ENCODE data around the gene MGMT. TPM values are rescaled to one million over a fixed set of nuclear protein-coding genes. Genes with fewer than 3 reads are reported as not detected.
A peak's percentile ranks its signal among the peaks of the same experiment; 100 is the strongest.

Gene MGMT
- total RNA-seq, 2 donors from 2014 or later = 17.8 to 19.2 TPM

DNA sequence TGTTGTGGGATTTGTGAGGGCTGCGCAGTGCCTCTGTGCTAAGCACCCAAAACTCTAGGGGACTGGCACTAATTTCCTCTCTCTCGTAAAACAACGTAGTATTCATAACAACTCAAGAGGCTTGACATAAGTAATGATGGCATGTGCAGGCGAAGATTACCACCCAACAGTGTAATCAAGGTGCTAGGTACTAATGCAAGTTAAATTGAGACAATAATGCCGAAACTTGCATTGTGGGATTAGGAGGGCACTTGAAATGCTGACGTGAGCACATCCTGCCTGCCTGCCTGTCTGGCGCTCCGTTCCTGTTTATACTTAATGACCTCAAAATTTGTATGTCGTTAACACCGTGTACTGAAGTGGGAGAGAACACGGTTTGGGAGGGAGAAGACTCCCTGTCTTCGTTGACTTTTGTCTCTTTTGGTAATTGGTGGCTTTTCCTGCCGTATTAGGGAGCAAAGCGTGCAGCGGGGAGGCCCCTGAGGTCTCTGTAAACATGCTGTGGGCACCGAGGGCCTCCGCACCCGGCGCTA lies 139.0 kb downstream of the MGMT start:
- no peaks in the 10 kb centered on the region for H3K27me3 Mint-ChIP-seq (ENCODE audit: low read depth)
- no peak for DNase-seq
- no peak overlapping the region for H3K27ac Mint-ChIP-seq
- no peak overlapping the region for H3K4me3 Mint-ChIP-seq
- no peak for ATAC-seq (replicated peaks in 1 of 2)
- peaks cover 0 to 13% of the 10 kb centered on the region in 2 donors for H3K36me3 Mint-ChIP-seq (ENCODE audit: insufficient read depth in 2 of 2)
- no peaks in the 10 kb centered on the region for H3K4me1 Mint-ChIP-seq (ENCODE audit: low read depth)
- peaks cover 0 to 5% of the 10 kb centered on the region in 2 donors for H3K9me3 Mint-ChIP-seq

DNA sequence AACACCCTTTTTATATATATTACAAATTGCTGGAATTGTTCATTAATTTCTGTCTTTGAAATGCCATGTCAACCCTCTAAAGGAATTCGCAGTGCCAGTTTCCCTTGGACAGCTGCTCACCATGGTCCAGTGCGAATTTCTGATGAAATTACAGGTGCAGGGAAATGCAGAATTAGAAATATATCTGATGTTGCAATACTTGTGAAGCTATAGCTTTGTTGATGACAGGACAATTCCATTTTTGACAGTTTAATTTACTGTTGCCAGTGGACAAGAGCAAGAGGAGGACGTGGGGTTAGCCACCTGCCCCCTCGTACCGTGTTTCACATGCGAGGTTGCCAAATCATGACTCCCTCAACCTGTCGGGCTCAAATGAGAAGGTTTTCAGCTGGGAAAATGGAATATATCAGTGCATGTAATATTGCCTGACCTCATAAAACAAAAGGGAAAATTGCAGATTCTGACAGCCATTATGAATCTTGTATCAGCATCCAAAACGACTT lies 140.6 kb downstream of the MGMT start:
- no peak overlapping the region for H3K27ac Mint-ChIP-seq
- no peak overlapping the region for H3K4me3 Mint-ChIP-seq
- no peaks in the 10 kb centered on the region for H3K27me3 Mint-ChIP-seq (ENCODE audit: low read depth)
- DNase-seq (no peak), ATAC-seq (replicated peaks in 1 of 2) (no peak)
- H3K9me3 Mint-ChIP-seq = peaks cover 0 to 6% of the 10 kb centered on the region in 2 donors
- H3K36me3 Mint-ChIP-seq (ENCODE audit: insufficient read depth in 2 of 2) = peaks cover 0 to 13% of the 10 kb centered on the region in 2 donors
- H3K4me1 Mint-ChIP-seq (ENCODE audit: low read depth) = no peaks in the 10 kb centered on the region

DNA sequence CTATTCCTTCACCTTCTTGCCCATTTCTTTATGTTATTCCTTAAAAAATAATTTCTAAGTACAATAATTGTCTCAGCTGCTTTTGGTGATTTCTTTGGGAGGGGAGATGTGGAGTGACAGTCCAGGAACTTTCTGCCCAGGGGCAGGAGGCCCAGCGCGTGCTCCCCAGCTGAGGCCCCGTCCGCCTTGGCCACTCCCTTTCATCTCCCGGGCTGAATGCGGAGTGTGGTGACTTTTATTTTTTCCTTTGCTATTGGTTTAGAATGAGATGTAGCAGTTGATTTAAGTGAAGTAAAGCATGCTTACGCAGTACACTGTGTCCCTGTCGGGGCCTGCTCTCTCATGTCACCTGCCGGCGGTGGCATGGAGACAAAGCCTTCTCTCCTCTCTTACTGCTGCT lies 141.6 kb downstream of the MGMT start:
- Mint-ChIP-seq H3K27ac (no peak overlapping the region), H3K9me3 (peaks cover 0 to 6% of the 10 kb centered on the region in 2 donors), H3K4me1 (ENCODE audit: low read depth) (no peaks in the 10 kb centered on the region), H3K4me3 (no peak overlapping the region), H3K36me3 (ENCODE audit: insufficient read depth in 2 of 2) (peaks cover 0 to 13% of the 10 kb centered on the region in 2 donors), H3K27me3 (ENCODE audit: low read depth) (no peaks in the 10 kb centered on the region)
- no peak for DNase-seq
- no peak for ATAC-seq (replicated peaks in 1 of 2)

DNA sequence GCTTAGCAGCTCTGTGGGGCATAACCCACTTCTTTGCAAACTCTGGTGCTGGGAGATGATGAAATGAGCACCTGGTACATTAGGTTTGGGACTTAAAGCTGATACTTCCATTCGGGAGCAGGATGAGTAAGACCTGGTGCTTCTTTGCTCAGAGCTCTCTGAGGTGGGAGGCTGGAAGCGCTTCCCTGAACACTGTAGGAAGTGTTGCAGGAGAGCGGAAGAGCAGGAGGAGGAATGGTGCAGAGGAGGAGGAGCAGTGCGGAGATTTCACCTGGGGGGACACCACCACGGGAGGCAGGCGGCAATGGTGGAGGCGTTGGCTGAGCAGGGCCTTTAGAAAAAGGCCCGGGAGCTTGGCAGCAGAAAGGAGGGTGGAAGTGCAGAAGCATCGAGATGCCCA lies 142.5 kb downstream of the MGMT start:
- H3K9me3 Mint-ChIP-seq = peaks cover 0 to 6% of the 10 kb centered on the region in 2 donors
- H3K27me3 Mint-ChIP-seq (ENCODE audit: low read depth) = no peaks in the 10 kb centered on the region
- no peak overlapping the region for H3K4me3 Mint-ChIP-seq
- H3K27ac Mint-ChIP-seq = no peak overlapping the region
- no peaks in the 10 kb centered on the region for H3K4me1 Mint-ChIP-seq (ENCODE audit: low read depth)
- ATAC-seq (replicated peaks in 1 of 2) (no peak), DNase-seq (no peak)
- peaks cover 0 to 12% of the 10 kb centered on the region in 2 donors for H3K36me3 Mint-ChIP-seq (ENCODE audit: insufficient read depth in 2 of 2)

DNA sequence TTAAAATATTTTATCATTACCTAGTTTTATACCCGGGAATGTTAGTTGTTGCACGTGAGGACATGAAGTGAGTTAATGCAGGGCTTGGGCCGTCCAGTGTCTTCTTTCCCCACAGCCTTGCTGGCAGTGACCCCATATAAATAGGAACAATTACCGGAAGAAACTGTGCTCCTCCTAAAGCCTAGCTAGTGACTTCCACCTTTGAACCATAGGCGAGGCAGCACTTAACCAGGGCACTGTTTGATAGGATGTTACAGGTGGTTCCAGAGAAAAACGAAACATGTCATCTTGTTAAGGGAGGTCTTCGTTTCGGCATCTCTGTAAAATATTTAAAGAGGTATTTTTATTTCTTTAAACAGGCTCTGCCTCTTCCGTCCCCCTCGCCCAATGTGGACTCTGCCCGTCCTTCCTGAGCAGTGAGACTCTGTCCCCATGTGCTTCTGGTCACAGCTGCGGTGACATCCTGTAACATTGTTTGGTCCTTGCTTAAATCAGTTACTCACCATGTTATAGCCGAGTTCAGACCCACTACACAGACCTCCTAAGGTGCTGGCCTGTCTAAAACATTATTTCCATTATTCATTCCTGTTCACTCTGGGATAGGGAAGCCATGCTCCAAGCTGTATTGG lies 145.6 kb downstream of the MGMT start:
- peaks cover 0 to 8% of the 10 kb centered on the region in 2 donors for H3K9me3 Mint-ChIP-seq
- no peaks in the 10 kb centered on the region for H3K4me1 Mint-ChIP-seq (ENCODE audit: low read depth)
- H3K4me3 Mint-ChIP-seq = no peak overlapping the region
- no peak for DNase-seq
- no peak for ATAC-seq (replicated peaks in 1 of 2)
- no peak overlapping the region for H3K27ac Mint-ChIP-seq
- no peaks in the 10 kb centered on the region for H3K27me3 Mint-ChIP-seq (ENCODE audit: low read depth)
- peaks cover 0 to 16% of the 10 kb centered on the region in 2 donors for H3K36me3 Mint-ChIP-seq (ENCODE audit: insufficient read depth in 2 of 2)

DNA sequence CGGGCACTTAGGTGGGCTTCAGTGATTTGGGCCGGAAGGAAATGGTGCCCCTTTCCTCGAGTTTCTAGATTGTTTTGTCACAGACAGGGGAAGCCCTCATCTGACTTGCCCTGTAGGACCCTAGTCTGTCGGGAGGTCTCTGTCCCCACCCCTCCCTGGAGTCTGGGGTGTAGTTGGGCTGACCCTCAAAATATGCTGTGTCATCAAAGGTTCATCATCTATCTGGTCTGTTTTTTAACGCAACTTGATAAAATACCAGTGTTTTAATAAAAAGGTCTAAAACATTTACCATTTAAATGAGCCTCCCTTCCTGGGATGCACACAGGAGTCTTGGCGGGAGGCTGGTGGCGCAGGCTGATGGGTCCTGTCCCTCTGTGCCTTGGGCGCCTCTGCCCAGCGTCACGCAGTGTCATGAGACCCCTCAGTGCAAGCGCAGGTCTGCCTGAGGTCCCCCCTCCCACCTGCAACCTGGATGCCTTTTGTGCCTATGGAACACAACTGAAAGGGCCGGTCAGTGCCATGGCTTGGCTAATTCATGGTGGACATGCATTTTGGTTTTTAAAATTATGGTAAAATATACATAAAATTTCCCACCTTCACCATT lies 146.4 kb downstream of the MGMT start:
- Mint-ChIP-seq H3K27ac (no peak overlapping the region), H3K9me3 (peaks cover 2 to 8% of the 10 kb centered on the region in 2 donors), H3K4me3 (no peak overlapping the region), H3K4me1 (ENCODE audit: low read depth) (no peaks in the 10 kb centered on the region), H3K36me3 (ENCODE audit: insufficient read depth in 2 of 2) (peaks cover 0 to 17% of the 10 kb centered on the region in 2 donors), H3K27me3 (ENCODE audit: low read depth) (no peaks in the 10 kb centered on the region)
- ATAC-seq (replicated peaks in 1 of 2) (no peak), DNase-seq (no peak)

DNA sequence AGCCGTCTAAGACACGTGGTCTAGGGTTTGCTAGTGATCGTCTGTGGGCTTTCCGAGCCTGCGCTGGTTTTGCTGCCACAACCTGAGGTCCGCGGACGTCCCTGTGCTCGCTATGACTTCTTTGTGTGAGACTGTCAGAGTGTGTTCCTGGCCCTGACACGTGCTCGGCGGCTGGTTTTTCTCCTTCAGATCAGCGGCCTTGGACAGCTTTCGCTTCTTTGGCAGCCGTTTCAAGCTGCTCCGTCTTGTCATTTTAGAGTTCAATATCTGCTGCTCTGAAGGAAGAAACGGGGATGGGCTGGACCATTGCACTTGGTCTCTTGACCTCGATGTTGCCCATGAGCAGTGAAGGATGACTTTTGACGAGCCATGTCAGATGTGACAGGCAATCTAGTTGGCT lies 147.3 kb downstream of the MGMT start:
- H3K27me3 Mint-ChIP-seq (ENCODE audit: low read depth) = no peaks in the 10 kb centered on the region
- DNase-seq (no peak), ATAC-seq (replicated peaks in 1 of 2) (no peak)
- no peak overlapping the region for H3K27ac Mint-ChIP-seq
- peaks cover 2 to 8% of the 10 kb centered on the region in 2 donors for H3K9me3 Mint-ChIP-seq
- H3K4me1 Mint-ChIP-seq (ENCODE audit: low read depth) = no peaks in the 10 kb centered on the region
- H3K4me3 Mint-ChIP-seq = no peak overlapping the region
- peaks cover 0 to 16% of the 10 kb centered on the region in 2 donors for H3K36me3 Mint-ChIP-seq (ENCODE audit: insufficient read depth in 2 of 2)

DNA sequence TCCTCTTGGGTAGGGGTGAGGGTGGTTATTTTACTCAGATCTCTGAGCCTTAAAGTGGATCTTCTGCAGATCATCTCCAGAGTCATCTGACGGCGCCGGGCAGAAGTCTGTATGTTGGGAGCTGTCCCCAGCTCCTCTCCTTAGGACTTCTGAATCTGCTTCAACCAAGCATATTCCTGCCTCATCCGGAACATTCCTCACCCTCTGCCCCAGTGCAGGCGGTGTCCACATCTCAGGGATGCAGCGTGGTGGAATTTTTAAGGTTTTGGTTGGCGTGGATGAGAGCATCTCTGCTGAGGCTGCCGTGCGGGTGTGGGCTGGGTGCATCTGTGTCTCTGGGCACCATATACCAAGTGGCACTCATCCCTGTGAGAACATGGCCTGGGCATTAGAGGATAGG lies 148.3 kb downstream of the MGMT start:
- Mint-ChIP-seq H3K9me3 (peaks cover 3 to 9% of the 10 kb centered on the region in 2 donors), H3K36me3 (ENCODE audit: insufficient read depth in 2 of 2) (peaks cover 2 to 12% of the 10 kb centered on the region in 2 donors), H3K27ac (no peak overlapping the region), H3K4me1 (ENCODE audit: low read depth) (no peaks in the 10 kb centered on the region), H3K4me3 (no peak overlapping the region), H3K27me3 (ENCODE audit: low read depth) (no peaks in the 10 kb centered on the region)
- ATAC-seq (replicated peaks in 1 of 2) (no peak), DNase-seq (no peak)

DNA sequence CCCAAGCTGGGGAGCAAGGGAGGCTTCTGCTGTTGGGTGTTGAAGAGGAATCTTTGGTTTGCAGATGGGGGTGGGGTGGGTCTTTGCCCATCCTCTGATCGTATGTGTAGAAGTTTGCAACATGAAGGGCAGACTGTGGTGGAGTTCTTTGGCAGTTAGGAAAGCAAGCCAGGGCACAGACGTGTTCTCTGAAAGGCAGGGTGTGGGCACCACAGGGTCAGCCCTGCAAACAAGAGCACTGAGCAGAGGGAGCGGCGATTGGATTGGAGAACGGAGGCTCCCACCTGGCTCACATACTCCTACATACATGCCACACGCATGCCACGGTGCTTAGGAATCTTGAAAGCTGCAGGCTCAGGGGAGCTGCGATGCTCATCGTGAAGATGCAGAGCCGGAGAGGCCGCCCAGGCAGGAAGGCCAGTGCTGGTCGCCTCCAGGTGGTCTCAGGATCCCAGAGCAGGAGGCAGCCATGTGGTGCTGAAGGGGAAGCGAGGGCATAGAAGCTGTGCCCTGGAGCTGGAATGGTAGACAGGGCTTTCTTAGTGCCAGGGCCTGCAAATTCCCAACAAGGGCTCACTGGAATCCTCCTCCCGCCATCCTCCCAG lies 149.0 kb downstream of the MGMT start:
- DNase-seq (no peak), ATAC-seq (replicated peaks in 1 of 2) (no peak)
- Mint-ChIP-seq H3K9me3 (peaks cover 4 to 9% of the 10 kb centered on the region in 2 donors), H3K27ac (peak overlapping the region; percentile 29), H3K4me3 (no peak overlapping the region), H3K36me3 (ENCODE audit: insufficient read depth in 2 of 2) (peaks cover 2 to 12% of the 10 kb centered on the region in 2 donors), H3K27me3 (ENCODE audit: low read depth) (no peaks in the 10 kb centered on the region), H3K4me1 (ENCODE audit: low read depth) (no peaks in the 10 kb centered on the region)

DNA sequence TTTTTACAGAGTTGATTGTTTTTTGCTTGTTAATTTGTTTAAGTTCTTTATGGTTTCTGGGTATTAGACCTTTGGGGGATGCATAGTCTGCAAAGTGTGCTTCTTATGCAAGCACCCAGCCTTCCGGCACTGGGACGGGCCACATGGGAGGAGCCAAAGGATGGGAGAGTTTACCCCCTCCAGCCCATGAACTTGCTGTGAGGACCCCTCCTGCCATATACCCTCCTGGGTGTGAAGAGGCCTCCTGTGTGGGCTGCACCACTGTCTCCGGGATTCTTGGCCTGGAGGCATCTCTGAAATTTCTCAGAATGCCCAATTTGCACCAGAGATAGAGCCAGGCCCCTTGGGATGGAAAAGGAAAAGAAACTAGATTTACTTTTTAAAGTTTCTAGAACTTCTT lies 150.7 kb downstream of the MGMT start:
- Mint-ChIP-seq H3K27me3 (ENCODE audit: low read depth) (no peaks in the 10 kb centered on the region), H3K9me3 (peaks cover 4 to 16% of the 10 kb centered on the region in 2 donors)

DNA sequence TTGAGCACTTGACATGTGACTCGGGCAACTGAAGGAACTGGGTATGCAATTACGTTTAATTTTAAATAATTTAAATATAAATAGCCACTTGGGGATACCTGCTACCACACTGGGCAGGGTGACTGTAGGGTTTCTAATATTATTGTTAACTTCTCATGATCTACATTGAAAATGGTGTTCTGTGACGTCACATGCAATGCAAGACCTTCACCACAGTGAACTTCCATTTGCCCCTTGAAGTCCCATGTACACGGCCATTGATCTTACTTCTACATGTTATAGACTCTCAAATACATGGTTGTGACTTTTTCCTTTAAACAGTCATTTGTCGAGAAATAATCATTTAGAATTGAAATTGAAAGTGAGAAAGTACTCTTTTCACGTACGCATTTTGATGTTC lies 154.0 kb downstream of the MGMT start:
- peaks cover 4 to 11% of the 10 kb centered on the region in 2 donors for H3K9me3 Mint-ChIP-seq
- no peak overlapping the region for H3K4me3 Mint-ChIP-seq
- peaks cover 4 to 18% of the 10 kb centered on the region in 2 donors for H3K36me3 Mint-ChIP-seq (ENCODE audit: insufficient read depth in 2 of 2)
- DNase-seq = no peak
- no peaks in the 10 kb centered on the region for H3K4me1 Mint-ChIP-seq (ENCODE audit: low read depth)
- ATAC-seq (replicated peaks in 1 of 2) = no peak
- no peak overlapping the region for H3K27ac Mint-ChIP-seq
- no peaks in the 10 kb centered on the region for H3K27me3 Mint-ChIP-seq (ENCODE audit: low read depth)

More for the DNA sequence above, 150.7 kb downstream of the MGMT start:
- no peak for DNase-seq
- Mint-ChIP-seq H3K4me1 (ENCODE audit: low read depth) (no peaks in the 10 kb centered on the region), H3K27ac (no peak overlapping the region), H3K4me3 (no peak overlapping the region), H3K36me3 (ENCODE audit: insufficient read depth in 2 of 2) (peaks cover 2 to 20% of the 10 kb centered on the region in 2 donors)
- ATAC-seq (replicated peaks in 1 of 2) = no peak

DNA sequence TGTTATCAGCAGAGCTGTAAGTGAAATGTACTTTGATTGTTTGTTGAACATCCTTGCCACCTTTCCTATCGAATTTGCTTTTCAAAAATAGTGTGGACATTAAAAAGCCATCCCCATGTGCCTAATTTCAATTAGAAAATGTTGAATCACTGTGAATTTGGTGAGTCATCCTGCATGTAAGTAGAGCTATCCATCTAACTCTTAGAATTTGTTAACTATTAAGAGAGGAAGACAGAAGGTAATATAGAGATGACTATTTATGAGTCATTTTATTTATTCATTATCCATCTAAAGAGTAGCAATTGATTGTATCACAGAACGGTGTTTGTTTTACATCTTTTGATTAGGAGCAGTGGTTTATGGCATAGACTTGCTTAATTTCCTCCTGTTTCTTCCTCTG lies 154.7 kb downstream of the MGMT start:
- ATAC-seq (replicated peaks in 1 of 2) (no peak), DNase-seq (no peak)
- Mint-ChIP-seq H3K4me3 (no peak overlapping the region), H3K36me3 (ENCODE audit: insufficient read depth in 2 of 2) (peaks cover 4 to 16% of the 10 kb centered on the region in 2 donors), H3K27ac (no peak overlapping the region), H3K4me1 (ENCODE audit: low read depth) (no peaks in the 10 kb centered on the region), H3K9me3 (peaks cover 4 to 11% of the 10 kb centered on the region in 2 donors), H3K27me3 (ENCODE audit: low read depth) (no peaks in the 10 kb centered on the region)

DNA sequence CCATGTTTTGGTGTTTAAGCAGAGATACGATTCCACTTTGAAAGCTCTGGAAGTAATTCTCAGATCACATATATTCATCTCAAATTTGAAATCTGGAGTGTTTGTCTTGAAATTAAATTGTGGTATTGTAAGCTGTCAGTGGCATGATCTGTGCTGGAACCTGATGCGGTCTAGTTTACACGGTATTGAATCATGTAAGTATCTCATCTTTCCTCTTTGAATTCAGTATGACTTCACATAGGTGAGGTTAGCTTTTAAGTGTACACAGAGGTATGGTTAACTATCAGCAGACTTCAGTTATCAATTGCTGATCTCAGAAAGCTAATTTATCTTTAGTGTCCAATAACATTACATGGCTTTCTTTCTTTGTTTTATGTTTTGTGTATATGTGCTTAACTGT lies 155.2 kb downstream of the MGMT start:
- Mint-ChIP-seq H3K36me3 (ENCODE audit: insufficient read depth in 2 of 2) (peaks cover 4 to 16% of the 10 kb centered on the region in 2 donors), H3K4me3 (no peak overlapping the region), H3K4me1 (ENCODE audit: low read depth) (no peaks in the 10 kb centered on the region), H3K27me3 (ENCODE audit: low read depth) (no peaks in the 10 kb centered on the region), H3K27ac (no peak overlapping the region), H3K9me3 (peaks cover 4 to 11% of the 10 kb centered on the region in 2 donors)
- no peak for DNase-seq
- ATAC-seq (replicated peaks in 1 of 2) = no peak
